ENCODE data around the gene AGL.
"Not testable (repeated sequence)": the region's sequence is repeated elsewhere in the genome, so short reads cannot be mapped to it uniquely, and the experiment has no call there.

Gene AGL

GRCh38 chr1:99850459-99851291 lies 514 bp downstream of the AGL start:
- in situ Hi-C loops (cut with MboI; ENCODE audit: low pct_unique_long_range_greater_than_20kb, low sequenced_read_pairs, unreplicated experiment): no loop called here
- DNase-seq (ENCODE audit: low spot score): no peak
- TF ChIP-seq CTCF (IDR thresholded peaks at IDR 0.05; ENCODE audit: extremely low read depth, insufficient read depth, missing control alignments): no peak

GRCh38 chr1:99851850-99852454 lies 1.8 kb downstream of the AGL start:
- no peak for DNase-seq (ENCODE audit: low spot score)
- in situ Hi-C loops (cut with MboI; ENCODE audit: low pct_unique_long_range_greater_than_20kb, low sequenced_read_pairs, unreplicated experiment): no loop called here
- no peak for TF ChIP-seq CTCF (IDR thresholded peaks at IDR 0.05; ENCODE audit: extremely low read depth, insufficient read depth, missing control alignments)

- TF ChIP-seq CTCF (IDR thresholded peaks at IDR 0.05; ENCODE audit: extremely low read depth, insufficient read depth, missing control alignments): no peak
- in situ Hi-C loops (cut with MboI; ENCODE audit: low pct_unique_long_range_greater_than_20kb, low sequenced_read_pairs, unreplicated experiment): no loop called here
- DNase-seq (ENCODE audit: low spot score): no peak
Observed at GRCh38 chr1:99852648-99853047, 2.5 kb downstream of the AGL start.

- DNase-seq (ENCODE audit: low spot score): no peak
- TF ChIP-seq CTCF (IDR thresholded peaks at IDR 0.05; ENCODE audit: extremely low read depth, insufficient read depth, missing control alignments): no peak
- in situ Hi-C loops (cut with MboI; ENCODE audit: low pct_unique_long_range_greater_than_20kb, low sequenced_read_pairs, unreplicated experiment): no loop called here
Observed at GRCh38 chr1:99855914-99856450, 5.8 kb downstream of the AGL start.

- in situ Hi-C loops (cut with MboI; ENCODE audit: low pct_unique_long_range_greater_than_20kb, low sequenced_read_pairs, unreplicated experiment); DNase-seq (ENCODE audit: low spot score): not testable (repeated sequence)
Observed at GRCh38 chr1:99857041-99857440, 6.9 kb downstream of the AGL start.

- no peak for TF ChIP-seq CTCF (IDR thresholded peaks at IDR 0.05; ENCODE audit: extremely low read depth, insufficient read depth, missing control alignments)
- DNase-seq (ENCODE audit: low spot score): no peak
- in situ Hi-C loops (cut with MboI; ENCODE audit: low pct_unique_long_range_greater_than_20kb, low sequenced_read_pairs, unreplicated experiment): no loop called here
Observed at GRCh38 chr1:99858286-99858685, 8.1 kb downstream of the AGL start.

- TF ChIP-seq CTCF (IDR thresholded peaks at IDR 0.05; ENCODE audit: extremely low read depth, insufficient read depth, missing control alignments): no peak
- DNase-seq (ENCODE audit: low spot score): no peak
- in situ Hi-C loops (cut with MboI; ENCODE audit: low pct_unique_long_range_greater_than_20kb, low sequenced_read_pairs, unreplicated experiment): no loop called here
Observed at GRCh38 chr1:99858881-99859280, 8.7 kb downstream of the AGL start.
